GM23338 (cell line): Measurements from ENCODE around the gene NXPH2. TPM values are rescaled to one million over a fixed set of nuclear protein-coding genes. Genes with fewer than 3 reads are reported as not detected.

Experiments
- ATAC-seq: fragments of 200-7000 bp; cut with Tn5 transposase; 3 replicates; pipeline ENCODE4 v1.9.1; 2020
- DNase-seq: peaks from one replicate; pipeline ENCODE4 v3.0.0-alpha.2; 2015; ENCODE audit warnings: low spot score
- H2AFZ ChIP-seq: fragments of 200-600 bp; sonication (generic); 2 replicates; pipeline ENCODE4 v1.8.0; 2016; ENCODE audit warnings: antibody characterized with exemption, mild to moderate bottlenecking, moderate library complexity
- H3F3A ChIP-seq: fragments of 200-600 bp; sonication (generic); replicated peaks from 2 replicates; pipeline ENCODE4 v1.8.0; 2017; ENCODE audit warnings: antibody characterized with exemption, mixed run types, low read depth
- H3K27ac ChIP-seq: fragments of 200-600 bp; sonication (generic); 2 replicates; pipeline ENCODE4 v1.6.1; 2016; ENCODE audit warnings: low read depth
- H3K27me3 ChIP-seq: fragments of 200-600 bp; sonication (generic); 2 replicates; pipeline ENCODE4 v1.8.0; 2016; ENCODE audit warnings: mild to moderate bottlenecking, mixed run types, moderate library complexity; ENCODE audit not compliant: insufficient read depth
- H3K36me3 ChIP-seq: fragments of 200-600 bp; sonication (generic); 2 replicates; pipeline ENCODE4 v1.8.0; 2016; ENCODE audit warnings: mild to moderate bottlenecking; ENCODE audit not compliant: insufficient read depth
- H3K4me1 ChIP-seq: fragments of 200-600 bp; sonication (generic); 2 replicates; pipeline ENCODE4 v1.8.0; 2016; ENCODE audit warnings: mild to moderate bottlenecking, moderate library complexity; ENCODE audit not compliant: insufficient read depth
- H3K4me2 ChIP-seq: fragments of 200-600 bp; sonication (generic); 2 replicates; pipeline ENCODE4 v1.7.1; 2017; ENCODE audit warnings: mixed run types
- H3K4me3 ChIP-seq: fragments of 200-600 bp; sonication (generic); 2 replicates; pipeline ENCODE4 v1.6.1; 2016; ENCODE audit warnings: mixed run types
- H3K79me2 ChIP-seq: fragments of 200-600 bp; sonication (generic); replicated peaks from 2 replicates; pipeline ENCODE4 v1.8.0; 2017; ENCODE audit warnings: mild to moderate bottlenecking; ENCODE audit not compliant: insufficient read depth
- H3K9me2 ChIP-seq: fragments of 200-600 bp; sonication (generic); 2 replicates; pipeline ENCODE4 v1.8.0; 2017; ENCODE audit not compliant: insufficient read depth
- H4K20me1 ChIP-seq: fragments of 200-600 bp; sonication (generic); replicated peaks from 2 replicates; pipeline ENCODE4 v1.8.0; 2017; ENCODE audit warnings: mild to moderate bottlenecking; ENCODE audit not compliant: insufficient read depth
- H3K27ac Mint-ChIP-seq: 2 replicates; pipeline ENCODE4 v1.8.0; 2020; ENCODE audit warnings: inconsistent platforms, mild to moderate bottlenecking, moderate library complexity, mixed read lengths
- H3K27me3 Mint-ChIP-seq: 3 replicates; pipeline ENCODE4 v1.8.0; 2022; ENCODE audit warnings: low read depth, mild to moderate bottlenecking, moderate library complexity, mixed read lengths, inconsistent platforms; ENCODE audit not compliant: insufficient read depth, poor library complexity
- H3K36me3 Mint-ChIP-seq: 3 replicates; pipeline ENCODE4 v1.8.0; 2021; ENCODE audit warnings: low read depth, mild to moderate bottlenecking, inconsistent platforms, moderate library complexity, mixed read lengths
- H3K4me1 Mint-ChIP-seq: 3 replicates; pipeline ENCODE4 v1.8.0; 2020; ENCODE audit warnings: mild to moderate bottlenecking, inconsistent platforms, mixed read lengths
- H3K4me3 Mint-ChIP-seq: 3 replicates; pipeline ENCODE4 v1.8.0; 2021; ENCODE audit warnings: moderate library complexity, mild to moderate bottlenecking, inconsistent platforms, mixed read lengths
- H3K9me3 Mint-ChIP-seq: 3 replicates; pipeline ENCODE4 v1.8.0; 2020; ENCODE audit warnings: moderate library complexity, mild to moderate bottlenecking, inconsistent platforms, mixed read lengths
- EZH2 ChIP-seq: fragments of 200-600 bp; sonication (generic); IDR thresholded peaks from one replicate; pipeline ENCODE4 v1.8.0; 2017; ENCODE audit warnings: antibody characterized with exemption, mild to moderate bottlenecking, low read depth; ENCODE audit not compliant: unreplicated experiment
- ZNF331 ChIP-seq: fragments of 250-450 bp; sonication (Bioruptor Pico); IDR thresholded peaks from 2 replicates; pipeline ENCODE4 v1.5.0; 2020; ENCODE audit warnings: low read depth, mild to moderate bottlenecking, moderate library complexity
- polyA plus RNA-seq: library from polyadenylated mRNA; unstranded; fragments of >200 nt; fragmentation: Nextera tagmentation; extraction: Ambion mirVana; gene quantifications from 2 replicates; pipeline ENCODE4 v1.2.1, GENCODE V29; 2016
- total RNA-seq: library from RNA; depleted of rRNA; stranded (reverse); fragments of >200 nt; shearing (Covaris generic); gene quantifications from 2 replicates; pipeline ENCODE4 v1.2.3, GENCODE V29; 2014
- TF ChIP-seq, protein P1 (sequence below): IDR thresholded peaks from 2 replicates; pipeline ENCODE4 v1.6.1; 2016; ENCODE audit warnings: antibody characterized with exemption
- TF ChIP-seq, protein P2 (sequence below): IDR thresholded peaks from one replicate; pipeline ENCODE4 v1.6.1; 2018; ENCODE audit warnings: antibody characterized with exemption; ENCODE audit not compliant: unreplicated experiment
- TF ChIP-seq, protein P3 (sequence below): fragments of 250-450 bp; sonication (Bioruptor Pico); IDR thresholded peaks from 2 replicates; pipeline ENCODE4 v1.5.0; 2020; ENCODE audit warnings: mild to moderate bottlenecking, moderate library complexity
- TF ChIP-seq, protein P4 (sequence below), 2 experiments: fragments of 200-600 bp in 1 of 2; sonication (generic) in 1 of 2; conservative IDR thresholded peaks; 2 replicates each; pipeline versions ENCODE4 v1.5.1 to v1.6.1; 2016 to 2017; ENCODE audit warnings: antibody characterized with exemption in 2 of 2, low read depth in 2 of 2, mild to moderate bottlenecking in 2 of 2, moderate library complexity in 1 of 2

The NXPH2 gene
- total and polyA plus RNA-seq, 2 experiments from 2014 or later = 2.7 to 8.3 TPM

DNA sequence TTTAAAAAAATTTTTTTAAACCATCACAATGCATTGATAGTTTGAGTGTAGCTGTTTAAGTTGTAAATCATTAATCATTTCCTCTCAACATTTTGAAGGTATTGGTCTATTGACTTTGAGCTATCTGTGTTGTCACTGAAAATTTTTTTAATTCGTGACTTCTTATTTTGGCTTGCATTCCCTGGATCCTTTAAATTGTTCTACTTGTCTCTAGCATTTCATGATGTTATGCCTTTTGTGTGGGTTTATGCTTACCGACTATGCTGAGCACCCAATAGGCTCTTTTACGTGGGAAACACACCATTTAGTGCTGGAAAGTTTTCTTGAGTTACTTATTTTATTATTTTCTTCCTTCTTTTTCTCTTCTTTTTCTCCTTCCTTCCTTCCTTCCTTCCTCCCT lies 31.2 kb upstream of the NXPH2 start:
- ATAC-seq = no peak
- Histone ChIP-seq H3K27ac (no peak overlapping the region), H4K20me1 (no peaks in the 10 kb centered on the region), H3K4me3 (no peak overlapping the region), H3K79me2 (no peaks in the 10 kb centered on the region), H3K36me3 (no peaks in the 10 kb centered on the region), H3K27me3 (no peaks in the 10 kb centered on the region), H3K4me1 (no peaks in the 10 kb centered on the region), H3K9me2 (no peaks in the 10 kb centered on the region), H3K4me2 (no peak overlapping the region), H2AFZ (no peak overlapping the region), H3F3A (no peaks in the 10 kb centered on the region)
- Mint-ChIP-seq H3K36me3 (no peaks in the 10 kb centered on the region), H3K4me1 (peaks cover 3% of the 10 kb centered on the region), H3K27ac (no peak overlapping the region), H3K9me3 (no peaks in the 10 kb centered on the region), H3K27me3 (no peaks in the 10 kb centered on the region), H3K4me3 (no peak overlapping the region)
- no peak for DNase-seq
- TF ChIP-seq ZNF331 = no peak
- TF ChIP-seq, protein P1, sequence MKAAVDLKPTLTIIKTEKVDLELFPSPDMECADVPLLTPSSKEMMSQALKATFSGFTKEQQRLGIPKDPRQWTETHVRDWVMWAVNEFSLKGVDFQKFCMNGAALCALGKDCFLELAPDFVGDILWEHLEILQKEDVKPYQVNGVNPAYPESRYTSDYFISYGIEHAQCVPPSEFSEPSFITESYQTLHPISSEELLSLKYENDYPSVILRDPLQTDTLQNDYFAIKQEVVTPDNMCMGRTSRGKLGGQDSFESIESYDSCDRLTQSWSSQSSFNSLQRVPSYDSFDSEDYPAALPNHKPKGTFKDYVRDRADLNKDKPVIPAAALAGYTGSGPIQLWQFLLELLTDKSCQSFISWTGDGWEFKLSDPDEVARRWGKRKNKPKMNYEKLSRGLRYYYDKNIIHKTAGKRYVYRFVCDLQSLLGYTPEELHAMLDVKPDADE = no peak

DNA sequence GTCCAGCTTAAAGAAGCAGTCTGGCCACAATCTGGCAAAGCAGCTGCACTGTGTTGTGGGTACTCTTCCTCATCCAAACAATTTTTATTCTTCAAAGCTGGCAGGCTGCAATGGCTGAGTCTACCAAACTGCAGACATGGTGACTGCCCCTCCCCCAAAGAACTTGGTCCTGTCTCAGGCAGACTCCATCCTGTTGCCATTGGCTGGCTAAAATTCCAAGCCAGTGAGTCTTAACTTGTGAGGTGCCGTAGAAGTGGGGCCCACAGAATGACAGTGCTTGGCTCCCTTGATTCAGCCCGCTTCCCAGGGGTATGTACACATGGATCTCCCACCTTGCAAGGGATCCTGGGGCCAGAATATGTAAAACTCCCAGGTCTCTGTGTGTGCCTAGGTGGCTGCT lies 14.5 kb upstream of the NXPH2 start:
- Histone ChIP-seq H2AFZ (no peak overlapping the region), H3K4me3 (no peak overlapping the region), H4K20me1 (no peaks in the 10 kb centered on the region), H3K4me2 (no peak overlapping the region), H3F3A (no peaks in the 10 kb centered on the region), H3K27ac (no peak overlapping the region), H3K79me2 (no peaks in the 10 kb centered on the region), H3K4me1 (no peaks in the 10 kb centered on the region), H3K9me2 (peaks cover 7% of the 10 kb centered on the region; the same call in 1 of the 2 replicates), H3K36me3 (no peaks in the 10 kb centered on the region), H3K27me3 (no peaks in the 10 kb centered on the region)
- TF ChIP-seq EZH2 (no peak), ZNF331 (no peak)
- TF ChIP-seq, protein P2, sequence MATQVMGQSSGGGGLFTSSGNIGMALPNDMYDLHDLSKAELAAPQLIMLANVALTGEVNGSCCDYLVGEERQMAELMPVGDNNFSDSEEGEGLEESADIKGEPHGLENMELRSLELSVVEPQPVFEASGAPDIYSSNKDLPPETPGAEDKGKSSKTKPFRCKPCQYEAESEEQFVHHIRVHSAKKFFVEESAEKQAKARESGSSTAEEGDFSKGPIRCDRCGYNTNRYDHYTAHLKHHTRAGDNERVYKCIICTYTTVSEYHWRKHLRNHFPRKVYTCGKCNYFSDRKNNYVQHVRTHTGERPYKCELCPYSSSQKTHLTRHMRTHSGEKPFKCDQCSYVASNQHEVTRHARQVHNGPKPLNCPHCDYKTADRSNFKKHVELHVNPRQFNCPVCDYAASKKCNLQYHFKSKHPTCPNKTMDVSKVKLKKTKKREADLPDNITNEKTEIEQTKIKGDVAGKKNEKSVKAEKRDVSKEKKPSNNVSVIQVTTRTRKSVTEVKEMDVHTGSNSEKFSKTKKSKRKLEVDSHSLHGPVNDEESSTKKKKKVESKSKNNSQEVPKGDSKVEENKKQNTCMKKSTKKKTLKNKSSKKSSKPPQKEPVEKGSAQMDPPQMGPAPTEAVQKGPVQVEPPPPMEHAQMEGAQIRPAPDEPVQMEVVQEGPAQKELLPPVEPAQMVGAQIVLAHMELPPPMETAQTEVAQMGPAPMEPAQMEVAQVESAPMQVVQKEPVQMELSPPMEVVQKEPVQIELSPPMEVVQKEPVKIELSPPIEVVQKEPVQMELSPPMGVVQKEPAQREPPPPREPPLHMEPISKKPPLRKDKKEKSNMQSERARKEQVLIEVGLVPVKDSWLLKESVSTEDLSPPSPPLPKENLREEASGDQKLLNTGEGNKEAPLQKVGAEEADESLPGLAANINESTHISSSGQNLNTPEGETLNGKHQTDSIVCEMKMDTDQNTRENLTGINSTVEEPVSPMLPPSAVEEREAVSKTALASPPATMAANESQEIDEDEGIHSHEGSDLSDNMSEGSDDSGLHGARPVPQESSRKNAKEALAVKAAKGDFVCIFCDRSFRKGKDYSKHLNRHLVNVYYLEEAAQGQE = no peak
- TF ChIP-seq, protein P3, sequence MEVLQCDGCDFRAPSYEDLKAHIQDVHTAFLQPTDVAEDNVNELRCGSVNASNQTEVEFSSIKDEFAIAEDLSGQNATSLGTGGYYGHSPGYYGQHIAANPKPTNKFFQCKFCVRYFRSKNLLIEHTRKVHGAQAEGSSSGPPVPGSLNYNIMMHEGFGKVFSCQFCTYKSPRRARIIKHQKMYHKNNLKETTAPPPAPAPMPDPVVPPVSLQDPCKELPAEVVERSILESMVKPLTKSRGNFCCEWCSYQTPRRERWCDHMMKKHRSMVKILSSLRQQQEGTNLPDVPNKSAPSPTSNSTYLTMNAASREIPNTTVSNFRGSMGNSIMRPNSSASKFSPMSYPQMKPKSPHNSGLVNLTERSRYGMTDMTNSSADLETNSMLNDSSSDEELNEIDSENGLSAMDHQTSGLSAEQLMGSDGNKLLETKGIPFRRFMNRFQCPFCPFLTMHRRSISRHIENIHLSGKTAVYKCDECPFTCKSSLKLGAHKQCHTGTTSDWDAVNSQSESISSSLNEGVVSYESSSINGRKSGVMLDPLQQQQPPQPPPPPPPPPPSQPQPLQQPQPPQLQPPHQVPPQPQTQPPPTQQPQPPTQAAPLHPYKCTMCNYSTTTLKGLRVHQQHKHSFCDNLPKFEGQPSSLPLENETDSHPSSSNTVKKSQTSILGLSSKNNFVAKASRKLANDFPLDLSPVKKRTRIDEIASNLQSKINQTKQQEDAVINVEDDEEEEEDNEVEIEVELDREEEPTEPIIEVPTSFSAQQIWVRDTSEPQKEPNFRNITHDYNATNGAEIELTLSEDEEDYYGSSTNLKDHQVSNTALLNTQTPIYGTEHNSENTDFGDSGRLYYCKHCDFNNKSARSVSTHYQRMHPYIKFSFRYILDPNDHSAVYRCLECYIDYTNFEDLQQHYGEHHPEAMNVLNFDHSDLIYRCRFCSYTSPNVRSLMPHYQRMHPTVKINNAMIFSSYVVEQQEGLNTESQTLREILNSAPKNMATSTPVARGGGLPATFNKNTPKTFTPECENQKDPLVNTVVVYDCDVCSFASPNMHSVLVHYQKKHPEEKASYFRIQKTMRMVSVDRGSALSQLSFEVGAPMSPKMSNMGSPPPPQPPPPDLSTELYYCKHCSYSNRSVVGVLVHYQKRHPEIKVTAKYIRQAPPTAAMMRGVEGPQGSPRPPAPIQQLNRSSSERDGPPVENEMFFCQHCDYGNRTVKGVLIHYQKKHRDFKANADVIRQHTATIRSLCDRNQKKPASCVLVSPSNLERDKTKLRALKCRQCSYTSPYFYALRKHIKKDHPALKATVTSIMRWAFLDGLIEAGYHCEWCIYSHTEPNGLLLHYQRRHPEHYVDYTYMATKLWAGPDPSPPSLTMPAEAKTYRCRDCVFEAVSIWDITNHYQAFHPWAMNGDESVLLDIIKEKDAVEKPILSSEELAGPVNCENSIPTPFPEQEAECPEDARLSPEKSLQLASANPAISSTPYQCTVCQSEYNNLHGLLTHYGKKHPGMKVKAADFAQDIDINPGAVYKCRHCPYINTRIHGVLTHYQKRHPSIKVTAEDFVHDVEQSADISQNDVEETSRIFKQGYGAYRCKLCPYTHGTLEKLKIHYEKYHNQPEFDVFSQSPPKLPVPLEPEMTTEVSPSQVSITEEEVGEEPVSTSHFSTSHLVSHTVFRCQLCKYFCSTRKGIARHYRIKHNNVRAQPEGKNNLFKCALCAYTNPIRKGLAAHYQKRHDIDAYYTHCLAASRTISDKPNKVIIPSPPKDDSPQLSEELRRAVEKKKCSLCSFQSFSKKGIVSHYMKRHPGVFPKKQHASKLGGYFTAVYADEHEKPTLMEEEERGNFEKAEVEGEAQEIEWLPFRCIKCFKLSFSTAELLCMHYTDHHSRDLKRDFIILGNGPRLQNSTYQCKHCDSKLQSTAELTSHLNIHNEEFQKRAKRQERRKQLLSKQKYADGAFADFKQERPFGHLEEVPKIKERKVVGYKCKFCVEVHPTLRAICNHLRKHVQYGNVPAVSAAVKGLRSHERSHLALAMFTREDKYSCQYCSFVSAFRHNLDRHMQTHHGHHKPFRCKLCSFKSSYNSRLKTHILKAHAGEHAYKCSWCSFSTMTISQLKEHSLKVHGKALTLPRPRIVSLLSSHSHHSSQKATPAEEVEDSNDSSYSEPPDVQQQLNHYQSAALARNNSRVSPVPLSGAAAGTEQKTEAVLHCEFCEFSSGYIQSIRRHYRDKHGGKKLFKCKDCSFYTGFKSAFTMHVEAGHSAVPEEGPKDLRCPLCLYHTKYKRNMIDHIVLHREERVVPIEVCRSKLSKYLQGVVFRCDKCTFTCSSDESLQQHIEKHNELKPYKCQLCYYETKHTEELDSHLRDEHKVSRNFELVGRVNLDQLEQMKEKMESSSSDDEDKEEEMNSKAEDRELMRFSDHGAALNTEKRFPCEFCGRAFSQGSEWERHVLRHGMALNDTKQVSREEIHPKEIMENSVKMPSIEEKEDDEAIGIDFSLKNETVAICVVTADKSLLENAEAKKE = no peak
- TF ChIP-seq, protein P4, sequence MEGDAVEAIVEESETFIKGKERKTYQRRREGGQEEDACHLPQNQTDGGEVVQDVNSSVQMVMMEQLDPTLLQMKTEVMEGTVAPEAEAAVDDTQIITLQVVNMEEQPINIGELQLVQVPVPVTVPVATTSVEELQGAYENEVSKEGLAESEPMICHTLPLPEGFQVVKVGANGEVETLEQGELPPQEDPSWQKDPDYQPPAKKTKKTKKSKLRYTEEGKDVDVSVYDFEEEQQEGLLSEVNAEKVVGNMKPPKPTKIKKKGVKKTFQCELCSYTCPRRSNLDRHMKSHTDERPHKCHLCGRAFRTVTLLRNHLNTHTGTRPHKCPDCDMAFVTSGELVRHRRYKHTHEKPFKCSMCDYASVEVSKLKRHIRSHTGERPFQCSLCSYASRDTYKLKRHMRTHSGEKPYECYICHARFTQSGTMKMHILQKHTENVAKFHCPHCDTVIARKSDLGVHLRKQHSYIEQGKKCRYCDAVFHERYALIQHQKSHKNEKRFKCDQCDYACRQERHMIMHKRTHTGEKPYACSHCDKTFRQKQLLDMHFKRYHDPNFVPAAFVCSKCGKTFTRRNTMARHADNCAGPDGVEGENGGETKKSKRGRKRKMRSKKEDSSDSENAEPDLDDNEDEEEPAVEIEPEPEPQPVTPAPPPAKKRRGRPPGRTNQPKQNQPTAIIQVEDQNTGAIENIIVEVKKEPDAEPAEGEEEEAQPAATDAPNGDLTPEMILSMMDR (conservative IDR thresholded peaks at IDR 0.05; ENCODE audit: low read depth in 2 of 2) = no peak
- peaks cover 14% of the 10 kb centered on the region; the same call in 2 of the 3 replicates for H3K9me3 Mint-ChIP-seq
- ATAC-seq = no peak
- peaks cover 4% of the 10 kb centered on the region for H3K36me3 Mint-ChIP-seq
- no peak for DNase-seq
- H3K4me1 Mint-ChIP-seq = no peaks in the 10 kb centered on the region
- no peak overlapping the region for H3K4me3 Mint-ChIP-seq
- H3K27ac Mint-ChIP-seq = no peak overlapping the region
- H3K27me3 Mint-ChIP-seq = no peaks in the 10 kb centered on the region
